HepG2 (cell line): ENCODE data around the gene ERMARD. TPM values are rescaled to one million over a fixed set of nuclear protein-coding genes. Genes with fewer than 3 reads are reported as not detected.

Experiments used
- BHLHE40 ChIP-seq: IDR thresholded peaks from 2 replicates; pipeline ENCODE4 v1.6.1; 2011; ENCODE audit warnings: low read length, improper control_type of control experiment
- BRD4 ChIP-seq: sonication (generic); formaldehyde crosslinking; IDR thresholded peaks from 2 replicates; pipeline ENCODE4 v1.4.0; 2020; ENCODE audit warnings: missing genetic modification reagents
- DNMT1 ChIP-seq: sonication (generic); formaldehyde crosslinking; IDR thresholded peaks from 2 replicates; pipeline ENCODE4 v1.5.1; 2020; ENCODE audit warnings: mild to moderate bottlenecking, missing genetic modification reagents
- EHMT2 ChIP-seq: fragments of 200-600 bp; sonication (generic); IDR thresholded peaks from 2 replicates; pipeline ENCODE4 v1.7.0; 2017; ENCODE audit warnings: antibody characterized with exemption, low read depth, low read length, borderline replicate concordance
- GFI1 ChIP-seq: sonication (generic); formaldehyde crosslinking; IDR thresholded peaks from 2 replicates; pipeline ENCODE4 v1.5.0; 2020; ENCODE audit warnings: missing genetic modification reagents, mild to moderate bottlenecking, borderline replicate concordance
- HDAC2 ChIP-seq: sonication (generic); formaldehyde crosslinking; IDR thresholded peaks from 2 replicates; pipeline ENCODE4 v1.4.0; 2020; ENCODE audit warnings: missing genetic modification reagents
- HHEX ChIP-seq: IDR thresholded peaks from 2 replicates; pipeline ENCODE4 v1.6.1; 2016; ENCODE audit warnings: control low read depth
- KLF12 ChIP-seq: sonication (generic); formaldehyde crosslinking; IDR thresholded peaks from 2 replicates; pipeline ENCODE4 v1.4.0; 2020; ENCODE audit warnings: missing genetic modification reagents, borderline replicate concordance
- MED13 ChIP-seq: sonication (generic); formaldehyde crosslinking; IDR thresholded peaks from 2 replicates; pipeline ENCODE4 v1.5.0; 2020; ENCODE audit warnings: missing genetic modification reagents
- NR1H2 ChIP-seq: sonication (generic); formaldehyde crosslinking; IDR thresholded peaks from 2 replicates; pipeline ENCODE4 v1.8.1; 2022; ENCODE audit warnings: low read depth, missing genetic modification reagents, borderline replicate concordance
- RCOR2 ChIP-seq: IDR thresholded peaks from 2 replicates; pipeline ENCODE4 v1.6.1; 2016; ENCODE audit warnings: missing biosample characterization, missing genetic modification reagents
- SALL2 ChIP-seq: sonication (generic); formaldehyde crosslinking; IDR thresholded peaks from 2 replicates; pipeline ENCODE4 v1.8.1; 2023; ENCODE audit warnings: mild to moderate bottlenecking, missing genetic modification reagents, inconsistent platforms
- SSRP1 ChIP-seq: IDR thresholded peaks from 2 replicates; pipeline ENCODE4 v1.6.1; 2016; ENCODE audit warnings: control low read depth
- STAG1 ChIP-seq: sonication (generic); formaldehyde crosslinking; IDR thresholded peaks from 2 replicates; pipeline ENCODE4 v1.4.0; 2020; ENCODE audit warnings: missing genetic modification reagents
- ZBTB7B ChIP-seq: sonication (generic); formaldehyde crosslinking; IDR thresholded peaks from 2 replicates; pipeline ENCODE4 v1.4.0; 2020; ENCODE audit warnings: missing genetic modification reagents
- ZNF232 ChIP-seq: sonication (generic); formaldehyde crosslinking; IDR thresholded peaks from 2 replicates; pipeline ENCODE4 v1.4.0; 2020; ENCODE audit warnings: missing genetic modification reagents, borderline replicate concordance
- ZNF263 ChIP-seq: sonication (generic); formaldehyde crosslinking; IDR thresholded peaks from 2 replicates; pipeline ENCODE4 v1.4.0; 2020; ENCODE audit warnings: missing genetic modification reagents
- ZNF292 ChIP-seq: sonication (generic); formaldehyde crosslinking; IDR thresholded peaks from 2 replicates; pipeline ENCODE4 v1.8.1; 2022; ENCODE audit warnings: mild to moderate bottlenecking, low read depth, missing genetic modification reagents, borderline replicate concordance
- ZNF552 ChIP-seq: sonication (generic); formaldehyde crosslinking; IDR thresholded peaks from 2 replicates; pipeline ENCODE4 v1.9.0; 2022; ENCODE audit warnings: missing genetic modification reagents, mild to moderate bottlenecking, borderline replicate concordance
- ZNF567 ChIP-seq: sonication (generic); formaldehyde crosslinking; IDR thresholded peaks from 2 replicates; pipeline ENCODE4 v1.8.1; 2023; ENCODE audit warnings: mild to moderate bottlenecking, missing genetic modification reagents, borderline replicate concordance
- ZNF747 ChIP-seq: sonication (generic); formaldehyde crosslinking; IDR thresholded peaks from 2 replicates; pipeline ENCODE4 v1.8.1; 2023; ENCODE audit warnings: missing genetic modification reagents, mild to moderate bottlenecking, borderline replicate concordance
- ZNF768 ChIP-seq: sonication (generic); formaldehyde crosslinking; IDR thresholded peaks from 2 replicates; pipeline ENCODE4 v1.4.0; 2020; ENCODE audit warnings: missing genetic modification reagents
- ZNF782 ChIP-seq: sonication (generic); formaldehyde crosslinking; IDR thresholded peaks from 2 replicates; pipeline ENCODE4 v1.4.0; 2020; ENCODE audit warnings: missing genetic modification reagents, mild to moderate bottlenecking, borderline replicate concordance
- ZNF891 ChIP-seq: sonication (generic); formaldehyde crosslinking; IDR thresholded peaks from 2 replicates; pipeline ENCODE4 v1.5.0; 2020; ENCODE audit warnings: mild to moderate bottlenecking, missing genetic modification reagents
- ZSCAN12 ChIP-seq: sonication (generic); formaldehyde crosslinking; IDR thresholded peaks from 2 replicates; pipeline ENCODE4 v1.9.0; 2021; ENCODE audit warnings: mild to moderate bottlenecking, missing genetic modification reagents
- polyA plus RNA-seq, 8 experiments: library from polyadenylated mRNA; depleted of rRNA in 3 of 8; stranded (reverse) in 7 of 8; unstranded in 1 of 8; fragments of >200 nt; fragmentation: Illumina TruSeq in 4 of 8; extraction: Trizol in 4 of 8; gene quantifications; 2 replicates each; pipeline versions ENCODE4 v1.2.1 to v1.2.3, GENCODE V29; 2011 to 2016; ENCODE audit warnings: low read depth in 4 of 8, missing spikeins in 1 of 8, mixed read lengths in 1 of 8; ENCODE audit not compliant: insufficient read depth in 1 of 8
- total RNA-seq, 5 experiments: library from RNA; depleted of rRNA; stranded (reverse); fragments of >200 nt; fragmentation: Illumina TruSeq; extraction: Trizol; gene quantifications; 2 replicates each; pipeline ENCODE4 v1.2.3, GENCODE V29; 2016; ENCODE audit warnings: low read depth in 1 of 5
- TF ChIP-seq, protein P1 (sequence below): sonication (generic); formaldehyde crosslinking; IDR thresholded peaks from 2 replicates; pipeline ENCODE4 v1.8.0; 2022; ENCODE audit warnings: missing genetic modification reagents, mild to moderate bottlenecking, borderline replicate concordance
- TF ChIP-seq, protein P2 (sequence below): sonication (generic); formaldehyde crosslinking; IDR thresholded peaks from 2 replicates; pipeline ENCODE4 v1.8.1; 2022; ENCODE audit warnings: mild to moderate bottlenecking, missing genetic modification reagents
- TF ChIP-seq, protein P3 (sequence below): sonication (generic); formaldehyde crosslinking; IDR thresholded peaks from 2 replicates; pipeline ENCODE4 v1.4.0; 2020; ENCODE audit warnings: mild to moderate bottlenecking, missing genetic modification reagents, borderline replicate concordance

Gene ERMARD
- total and polyA plus RNA-seq, 2 of the 13 experiments (the other 11 are each of a cell fraction or from before 2014, with no cell fraction given) = 8.8 to 10.7 TPM

DNA sequence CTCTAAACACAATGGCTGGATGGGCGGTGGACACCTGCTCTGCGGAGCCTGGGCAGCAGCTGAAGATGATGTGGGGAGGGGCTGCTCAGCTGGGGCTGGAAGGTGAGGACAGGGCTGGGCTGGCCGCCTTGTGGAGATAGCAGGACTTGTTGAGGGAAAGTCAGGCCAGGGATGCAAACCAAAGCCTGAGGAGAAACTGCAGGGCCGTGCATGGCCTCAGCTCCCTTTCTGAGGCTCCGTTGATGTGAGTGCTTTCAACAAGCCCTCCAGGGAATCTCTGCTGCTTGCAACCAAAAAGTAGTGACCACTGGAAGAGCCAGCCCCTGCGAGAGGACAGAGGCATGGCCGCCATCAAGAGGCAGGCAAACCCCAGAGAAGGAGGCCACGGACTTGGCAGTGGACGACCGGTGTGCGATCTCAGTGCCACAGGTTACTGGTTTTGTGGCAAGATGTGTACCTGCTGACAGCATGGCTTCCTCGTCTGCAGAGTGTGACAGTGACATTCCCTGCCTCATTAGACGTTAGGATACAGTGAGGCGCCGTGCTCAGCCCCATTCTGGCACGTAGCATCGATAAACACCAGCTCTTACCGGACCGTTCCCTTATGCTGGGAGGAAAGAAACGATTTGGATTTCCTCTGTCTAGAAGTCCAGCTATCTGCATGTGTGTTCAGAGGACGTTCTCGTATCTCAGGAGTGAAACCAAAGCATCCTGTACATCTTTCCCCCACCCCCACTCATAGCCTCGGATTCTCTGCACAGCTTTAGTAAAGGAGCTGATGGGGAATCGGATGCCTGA lies 37.9 kb downstream of the ERMARD start (continued):
- TF ChIP-seq KLF12 (CRISPR knock-in tag) (peak; percentile 39; the same call in 1 of the 2 replicates), BHLHE40 (no peak), ZSCAN12 (no peak), ZNF891 (CRISPR knock-in tag) (peak; percentile 28; the same call in 1 of the 2 replicates), ZNF747 (CRISPR knock-in tag) (0 out of 2 replicates have a peak, but pooled peaks have one; percentile 4), ZNF552 (no peak), HDAC2 (CRISPR knock-in tag) (peak; percentile 43; the same call in 1 of the 2 replicates), GFI1 (no peak), ZNF292 (CRISPR knock-in tag) (peak; percentile 55), EHMT2 (no peak), DNMT1 (CRISPR knock-in tag) (0 out of 2 replicates have a peak, but pooled peaks have one; percentile 67), ZNF782 (0 out of 2 replicates have a peak, but pooled peaks have one; percentile 15), ZNF232 (0 out of 2 replicates have a peak, but pooled peaks have one; percentile 43), MED13 (CRISPR knock-in tag) (0 out of 2 replicates have a peak, but pooled peaks have one; percentile 14), ZNF263 (CRISPR knock-in tag) (peak; percentile 8; the same call in 1 of the 2 replicates), ZBTB7B (CRISPR knock-in tag) (no peak; the same call in 1 of the 2 replicates), BRD4 (peak; percentile 81), HHEX (no peak), SSRP1 (CRISPR knock-in tag) (peak; percentile 0; the same call in 1 of the 2 replicates), ZNF768 (CRISPR knock-in tag) (peak; percentile 67; the same call in 1 of the 2 replicates), SALL2 (CRISPR knock-in tag) (peak; percentile 66; the same call in 1 of the 2 replicates), NR1H2 (CRISPR knock-in tag) (no peak), ZNF567 (no peak), RCOR2 (CRISPR knock-in tag) (no peak), STAG1 (peak; percentile 51)
- TF ChIP-seq, protein P1, sequence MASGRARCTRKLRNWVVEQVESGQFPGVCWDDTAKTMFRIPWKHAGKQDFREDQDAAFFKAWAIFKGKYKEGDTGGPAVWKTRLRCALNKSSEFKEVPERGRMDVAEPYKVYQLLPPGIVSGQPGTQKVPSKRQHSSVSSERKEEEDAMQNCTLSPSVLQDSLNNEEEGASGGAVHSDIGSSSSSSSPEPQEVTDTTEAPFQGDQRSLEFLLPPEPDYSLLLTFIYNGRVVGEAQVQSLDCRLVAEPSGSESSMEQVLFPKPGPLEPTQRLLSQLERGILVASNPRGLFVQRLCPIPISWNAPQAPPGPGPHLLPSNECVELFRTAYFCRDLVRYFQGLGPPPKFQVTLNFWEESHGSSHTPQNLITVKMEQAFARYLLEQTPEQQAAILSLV (CRISPR knock-in tag) = 0 out of 2 replicates have a peak, but pooled peaks have one; percentile 33
- TF ChIP-seq, protein P2, sequence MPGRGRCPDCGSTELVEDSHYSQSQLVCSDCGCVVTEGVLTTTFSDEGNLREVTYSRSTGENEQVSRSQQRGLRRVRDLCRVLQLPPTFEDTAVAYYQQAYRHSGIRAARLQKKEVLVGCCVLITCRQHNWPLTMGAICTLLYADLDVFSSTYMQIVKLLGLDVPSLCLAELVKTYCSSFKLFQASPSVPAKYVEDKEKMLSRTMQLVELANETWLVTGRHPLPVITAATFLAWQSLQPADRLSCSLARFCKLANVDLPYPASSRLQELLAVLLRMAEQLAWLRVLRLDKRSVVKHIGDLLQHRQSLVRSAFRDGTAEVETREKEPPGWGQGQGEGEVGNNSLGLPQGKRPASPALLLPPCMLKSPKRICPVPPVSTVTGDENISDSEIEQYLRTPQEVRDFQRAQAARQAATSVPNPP (CRISPR knock-in tag) = no peak
- TF ChIP-seq, protein P3, sequence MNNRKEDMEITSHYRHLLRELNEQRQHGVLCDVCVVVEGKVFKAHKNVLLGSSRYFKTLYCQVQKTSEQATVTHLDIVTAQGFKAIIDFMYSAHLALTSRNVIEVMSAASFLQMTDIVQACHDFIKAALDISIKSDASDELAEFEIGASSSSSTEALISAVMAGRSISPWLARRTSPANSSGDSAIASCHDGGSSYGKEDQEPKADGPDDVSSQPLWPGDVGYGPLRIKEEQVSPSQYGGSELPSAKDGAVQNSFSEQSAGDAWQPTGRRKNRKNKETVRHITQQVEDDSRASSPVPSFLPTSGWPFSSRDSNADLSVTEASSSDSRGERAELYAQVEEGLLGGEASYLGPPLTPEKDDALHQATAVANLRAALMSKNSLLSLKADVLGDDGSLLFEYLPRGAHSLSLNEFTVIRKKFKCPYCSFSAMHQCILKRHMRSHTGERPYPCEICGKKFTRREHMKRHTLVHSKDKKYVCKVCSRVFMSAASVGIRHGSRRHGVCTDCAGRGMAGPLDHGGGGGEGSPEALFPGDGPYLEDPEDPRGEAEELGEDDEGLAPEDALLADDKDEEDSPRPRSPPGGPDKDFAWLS (CRISPR knock-in tag) = peak; percentile 82; the same call in 1 of the 2 replicates
